Measurements from ENCODE around the gene MAGEF1.

The MAGEF1 gene
- long read RNA-seq, donor 1, transcript MAGEF1-201 (1 exons, 1,636 nt) = major isoform, 116 of 116 reads
- long read RNA-seq, donor 1, partial matches to known transcripts = 0 of 116 reads
- long read RNA-seq, donor 1, other reads (novel, unspliced or antisense) = 0 of 116 reads
- long read RNA-seq, donor 2, transcript MAGEF1-201 (1 exons, 1,636 nt) = major isoform, 57 of 57 reads
- long read RNA-seq, donor 2, partial matches to known transcripts = 0 of 57 reads
- long read RNA-seq, donor 2, other reads (novel, unspliced or antisense) = 0 of 57 reads
- long read RNA-seq, donor 3, transcript MAGEF1-201 (1 exons, 1,636 nt) = major isoform, 42 of 42 reads
- long read RNA-seq, donor 3, partial matches to known transcripts = 0 of 42 reads
- long read RNA-seq, donor 3, other reads (novel, unspliced or antisense) = 0 of 42 reads
- long read RNA-seq, donor 4, transcript MAGEF1-201 (1 exons, 1,636 nt) = major isoform, 107 of 107 reads
- long read RNA-seq, donor 4, partial matches to known transcripts = 0 of 107 reads
- long read RNA-seq, donor 4, other reads (novel, unspliced or antisense) = 0 of 107 reads
- long read RNA-seq, donor 5, transcript MAGEF1-201 (1 exons, 1,636 nt) = major isoform, 71 of 71 reads
- long read RNA-seq, donor 5, partial matches to known transcripts = 0 of 71 reads
- long read RNA-seq, donor 5, other reads (novel, unspliced or antisense) = 0 of 71 reads
- long read RNA-seq, donor 6, transcript MAGEF1-201 (1 exons, 1,636 nt) = major isoform, 76 of 76 reads
- long read RNA-seq, donor 6, partial matches to known transcripts = 0 of 76 reads
- long read RNA-seq, donor 6, other reads (novel, unspliced or antisense) = 0 of 76 reads
- long read RNA-seq, donor 7, transcript MAGEF1-201 (1 exons, 1,636 nt) = major isoform, 132 of 132 reads
- long read RNA-seq, donor 7, partial matches to known transcripts = 0 of 132 reads
- long read RNA-seq, donor 7, other reads (novel, unspliced or antisense) = 0 of 132 reads
- long read RNA-seq, donor 8, transcript MAGEF1-201 (1 exons, 1,636 nt) = major isoform, 82 of 82 reads
- long read RNA-seq, donor 8, partial matches to known transcripts = 0 of 82 reads
- long read RNA-seq, donor 8, other reads (novel, unspliced or antisense) = 0 of 82 reads

GRCh38 chr3:184711493-184712247, at the start of gene MAGEF1:
Gene MAGEF1, minus strand, starts transcription at chr3:184712064. Its CDS starts 243 bp downstream, at chr3:184711821.
- peak; percentile 94 for DNase-seq

GRCh38 chr3:184761075-184761841, 49.4 kb upstream of the MAGEF1 start:
- DNase-seq = peak; percentile 40

- no peak for DNase-seq
Measured at GRCh38 chr3:184760337-184761074, 48.6 kb upstream of the MAGEF1 start.

- no peak for DNase-seq
Measured at GRCh38 chr3:184759666-184760200, 47.9 kb upstream of the MAGEF1 start.

- DNase-seq = no peak
Measured at GRCh38 chr3:184758056-184758455, 46.2 kb upstream of the MAGEF1 start.

- DNase-seq = peak; percentile 64
Measured at GRCh38 chr3:184757022-184757651, 45.3 kb upstream of the MAGEF1 start.

- DNase-seq = peak; percentile 47
Measured at GRCh38 chr3:184756151-184757021, 44.5 kb upstream of the MAGEF1 start.

- no peak for DNase-seq
Measured at GRCh38 chr3:184755315-184755731, 43.5 kb upstream of the MAGEF1 start.

- no peak for DNase-seq
Measured at GRCh38 chr3:184752361-184752760, 40.5 kb upstream of the MAGEF1 start.

- no peak for DNase-seq
Measured at GRCh38 chr3:184751204-184752040, 39.6 kb upstream of the MAGEF1 start.

- DNase-seq = no peak
Measured at GRCh38 chr3:184750349-184751083, 38.7 kb upstream of the MAGEF1 start.

GRCh38 chr3:184749168-184749744, 37.4 kb upstream of the MAGEF1 start:
- no peak for DNase-seq

GRCh38 chr3:184748219-184749135, 36.6 kb upstream of the MAGEF1 start:
- peak; percentile 48 for DNase-seq

- no peak for DNase-seq
Measured at GRCh38 chr3:184746131-184747120, 34.6 kb upstream of the MAGEF1 start.
